Right renal pelvis (tissue), 4 donors: ENCODE measurements around the gene ILF2. TPM values are rescaled to one million over a fixed set of nuclear protein-coding genes. Genes with fewer than 3 reads are reported as not detected.

Experiments
- DNase-seq, 4 donors: peaks; one replicate each; pipeline ENCODE4 v3.0.0-alpha.2; 2013; ENCODE audit warnings: low read depth in 4 of 4, low spot score in 3 of 4, missing footprints in 1 of 4
- polyA plus RNA-seq, 4 donors: library from polyadenylated mRNA; unstranded; fragments of 120-200 nt; gene quantifications; one replicate each; pipeline ENCODE4 v1.2.1, GENCODE V29; 2013; ENCODE audit not compliant: insufficient read length in 4 of 4

ILF2 gene
- polyA plus RNA-seq, 4 donors: 274 to 311 (median 287) TPM

- no peak for DNase-seq
Observed at GRCh38 chr1:153629971-153630370, 40.8 kb downstream of the ILF2 start.

GRCh38 chr1:153629343-153629665, 41.5 kb downstream of the ILF2 start:
- DNase-seq: no peak

GRCh38 chr1:153628638-153629342, 42.0 kb downstream of the ILF2 start:
- no peak for DNase-seq

- DNase-seq: no peak
Observed at GRCh38 chr1:153627715-153628626, 42.8 kb downstream of the ILF2 start, which contains the start of gene S100A1. S100A1 (plus strand) TSS chr1:153628434; CDS start chr1:153630522, 2,088 bp downstream.

GRCh38 chr1:153626904-153627714, 43.7 kb downstream of the ILF2 start, which contains the start of gene S100A13:
S100A13 (minus strand) TSS chr1:153627505; CDS start chr1:153626472, 1,033 bp downstream.
- DNase-seq: peak; percentile 71 to 77 (median 74)

- no peak for DNase-seq
Observed at GRCh38 chr1:153626477-153626903, 44.3 kb downstream of the ILF2 start.

GRCh38 chr1:153624965-153625611, 45.7 kb downstream of the ILF2 start:
- no peak for DNase-seq

- DNase-seq: no peak
Observed at GRCh38 chr1:153623101-153623500, 47.7 kb downstream of the ILF2 start.

GRCh38 chr1:153619171-153619570, 51.6 kb downstream of the ILF2 start:
- no peak for DNase-seq

GRCh38 chr1:153617663-153618062, 53.1 kb downstream of the ILF2 start:
- no peak for DNase-seq

- DNase-seq: no peak
Observed at GRCh38 chr1:153616917-153617311, 53.9 kb downstream of the ILF2 start.

- no peak for DNase-seq
Observed at GRCh38 chr1:153616144-153616916, 54.5 kb downstream of the ILF2 start, which contains the start of gene S100A14. S100A14 (minus strand) TSS chr1:153616325; CDS start chr1:153615858, 467 bp downstream.

- DNase-seq: no peak
Observed at GRCh38 chr1:153615406-153615805, 55.4 kb downstream of the ILF2 start.

GRCh38 chr1:153614906-153615305, 55.9 kb downstream of the ILF2 start:
- no peak for DNase-seq

- no peak for DNase-seq
Observed at GRCh38 chr1:153614189-153614900, 56.4 kb downstream of the ILF2 start.

- no peak for DNase-seq
Observed at GRCh38 chr1:153613406-153613805, 57.4 kb downstream of the ILF2 start.

- DNase-seq: no peak
Observed at GRCh38 chr1:153612755-153613331, 58.0 kb downstream of the ILF2 start, which contains the start of gene S100A16. S100A16 (minus strand) TSS chr1:153613137; CDS start chr1:153608151, 4,986 bp downstream.

GRCh38 chr1:153612111-153612754, 58.6 kb downstream of the ILF2 start:
- DNase-seq: no peak
